ENCODE measurements around the gene ASB3. TPM values are rescaled to one million over a fixed set of nuclear protein-coding genes. Genes with fewer than 3 reads are reported as not detected.

ASB3 gene
- total and polyA plus RNA-seq, 9 of the 15 experiments (the other 6 are each of a cell fraction or from before 2014, with no cell fraction given) = 13.6 to 35.3 (median 18.7) TPM

GRCh38 chr2:53750041-53750768 is 36.5 kb downstream of the ASB3 start:
- intact Hi-C loops (cut with micrococcal nuclease) (no loop called here), in situ Hi-C loops (cut with MboI) (no loop called here)
- Histone ChIP-seq H3K27me3 (ENCODE audit: control insufficient read depth in 2 of 2, insufficient read depth in 2 of 2, low read length in 2 of 2) (no peaks in the 10 kb centered on the region), H3K4me2 (ENCODE audit: insufficient read depth, low read length) (no peak overlapping the region), H2AFZ (ENCODE audit: low read depth, low read length) (no peak overlapping the region), H4K20me1 (replicated peaks; ENCODE audit: control insufficient read depth, insufficient read depth, low read length) (no peaks in the 10 kb centered on the region), H3K36me3 (ENCODE audit: control insufficient read depth, insufficient read depth, low read length) (peaks cover 16% of the 10 kb centered on the region; the same call in 2 of the 3 replicates), H3K4me3 (no peak overlapping the region), H3K27ac (ENCODE audit: extremely low read depth, low read depth, low read length) (no peak overlapping the region), H3K4me1 (replicated peaks in 1 of 2; ENCODE audit: control insufficient read depth in 2 of 2, insufficient read depth in 2 of 2, low read length in 2 of 2) (no peaks in the 10 kb centered on the region), H3K9ac (ENCODE audit: insufficient read depth in 1 of 2, low read depth in 2 of 2, low read length in 2 of 2) (no peak overlapping the region), H3K9me3 (replicated peaks; ENCODE audit: control insufficient read depth, insufficient read depth, low read depth, low read length) (no peaks in the 10 kb centered on the region), H3K9me1 (ENCODE audit: control insufficient read depth, insufficient read depth, low read length) (no peaks in the 10 kb centered on the region), H3K79me2 (ENCODE audit: control insufficient read depth, insufficient read depth, low read length) (no peaks in the 10 kb centered on the region)
- POLR2A ChIA-PET = no interaction called here
- TF ChIP-seq ZFP91 (CRISPR knock-in tag; IDR thresholded peaks at IDR 0.05) (no peak), ETV5 (CRISPR knock-in tag; IDR thresholded peaks at IDR 0.05; ENCODE audit: low read depth) (no peak)
- WGBS (ENCODE audit: insufficient coverage, low coverage, missing lambda C conversion rate) = 54% methylated on average over 4 of the region's 4 CpGs
- no peak for ATAC-seq
- BruUV-seq (replicated peaks) = no TSS peak
- DNase-seq (ENCODE audit: extremely low read depth in 1 of 4, low spot score in 3 of 4) = no peak
- no peak for FAIRE-seq
- CTCF ChIA-PET (ENCODE audit: low intra/inter-chr PET ratio) = no interaction called here
